Activated T-helper 1 cell treated with anti-CD3 and anti-CD28 coated beads, Interleukin-2, amount 50 U/mL, for 16 hours (primary cell): ENCODE results near the gene MORF4L1.
A peak's percentile ranks its signal among the peaks of the same experiment; 100 is the strongest.
"Not testable (repeated sequence)": the region's sequence is repeated elsewhere in the genome, so short reads cannot be mapped to it uniquely, and the experiment has no call there.

Source experiments
- DNase-seq, 2 donors: peaks; one replicate each; pipeline ENCODE4 v3.0.0-alpha.2; 2020; ENCODE audit warnings: low read depth in 1 of 2, low spot score in 1 of 2

The MORF4L1 gene

GRCh38 chr15:78855746-78856145 is 16.9 kb upstream of the MORF4L1 start:
- no peak for DNase-seq

DNA sequence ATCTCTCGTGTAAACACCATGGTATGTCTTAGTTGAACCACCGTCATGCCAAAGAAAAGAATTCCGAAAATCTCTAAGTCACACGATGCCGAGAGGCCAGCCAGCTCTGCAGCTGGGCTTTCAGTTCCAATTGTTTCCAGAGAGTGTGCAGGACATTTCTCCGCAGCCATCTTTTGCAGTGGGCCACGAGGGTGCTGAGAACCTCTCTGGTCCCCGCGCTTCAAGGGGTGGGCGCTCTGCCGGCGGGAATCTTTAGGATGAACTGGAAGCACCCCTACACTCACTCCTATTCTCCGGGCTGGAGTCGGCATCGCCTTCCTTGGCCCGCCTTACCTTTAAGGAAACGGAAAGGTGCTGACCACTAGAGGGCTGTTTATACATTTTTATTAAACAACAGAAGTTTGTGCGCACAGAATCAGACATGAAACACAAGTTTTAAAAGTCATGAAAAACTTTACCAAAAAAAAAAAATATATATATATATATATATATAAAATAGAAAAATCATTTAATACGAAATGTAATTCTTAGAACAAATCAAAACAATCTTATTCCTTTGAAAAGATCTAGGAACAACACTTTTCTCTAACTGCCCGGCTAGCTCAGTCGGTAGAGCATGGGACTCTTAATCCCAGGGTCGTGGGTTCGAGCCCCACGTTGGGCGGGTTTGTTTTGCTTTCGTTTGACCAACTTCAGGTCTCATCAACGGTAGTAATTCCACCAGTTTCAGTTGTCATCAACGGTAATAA is 12.5 kb upstream of the MORF4L1 start:
- DNase-seq, result peak; percentile 28 to 54

DNA sequence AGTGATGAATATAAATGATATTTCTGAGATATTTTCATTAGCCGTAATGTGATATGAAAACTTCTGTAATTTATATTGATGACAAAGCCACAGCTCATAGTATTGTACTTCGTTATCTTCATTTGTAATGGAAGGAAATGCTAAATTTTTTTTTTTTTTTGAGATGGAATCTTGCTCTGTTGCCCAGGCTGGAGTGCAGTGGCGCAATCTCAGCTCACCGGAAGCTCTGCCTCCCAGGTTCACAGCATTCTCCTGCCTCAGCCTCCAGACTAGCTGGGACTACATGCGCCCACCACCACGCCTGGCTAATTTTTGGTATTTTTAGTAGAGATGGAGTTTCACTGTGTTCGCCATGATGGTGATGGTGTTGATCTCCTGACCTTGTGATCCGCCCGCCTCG is 7.1 kb upstream of the MORF4L1 start:
- DNase-seq, result not testable (repeated sequence)

- DNase-seq, result not testable (repeated sequence)
Observed at GRCh38 chr15:78866031-78866430, 6.7 kb upstream of the MORF4L1 start.

DNA sequence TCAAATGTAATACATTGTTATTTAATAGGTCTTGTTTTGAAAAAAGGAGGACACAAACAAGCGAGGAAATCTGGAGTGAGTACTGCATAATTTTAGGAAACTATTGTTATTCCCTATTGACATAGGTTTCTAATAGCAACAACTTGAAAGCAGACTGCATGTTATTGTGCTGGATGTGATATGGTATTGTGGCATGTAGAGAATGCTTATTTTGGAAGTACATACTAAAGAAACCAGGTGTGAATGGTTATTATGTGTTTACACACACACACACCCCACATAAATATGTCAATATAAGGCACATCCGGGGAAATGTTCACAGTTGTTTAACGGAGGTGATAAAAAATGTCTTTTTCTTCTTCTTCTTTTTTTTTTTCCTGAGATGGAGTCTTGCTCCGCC is 5.9 kb upstream of the MORF4L1 start:
- no peak for DNase-seq

DNA sequence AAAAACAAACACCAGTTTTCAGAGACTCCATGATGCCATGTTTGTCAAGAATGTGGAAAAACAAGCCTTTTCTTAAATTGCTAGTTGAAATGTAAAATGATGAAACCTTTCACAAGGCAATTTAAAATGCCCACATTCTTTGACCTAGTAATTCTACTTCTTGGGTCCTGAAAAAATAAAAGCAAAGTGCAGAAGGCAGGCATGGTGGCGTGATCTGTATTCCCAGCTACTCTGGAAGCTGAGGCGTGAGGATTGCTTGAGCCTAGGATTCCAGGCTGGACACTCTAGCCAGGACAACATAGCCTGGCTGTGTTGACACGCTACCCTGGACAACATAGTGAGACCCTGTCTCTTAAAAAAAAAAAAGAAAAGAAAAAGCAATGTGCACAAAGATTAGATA is 4.3 kb upstream of the MORF4L1 start:
- no peak for DNase-seq

GRCh38 chr15:78871483-78872127 is 1.1 kb upstream of the MORF4L1 start:
- DNase-seq, result not testable (repeated sequence)

DNA sequence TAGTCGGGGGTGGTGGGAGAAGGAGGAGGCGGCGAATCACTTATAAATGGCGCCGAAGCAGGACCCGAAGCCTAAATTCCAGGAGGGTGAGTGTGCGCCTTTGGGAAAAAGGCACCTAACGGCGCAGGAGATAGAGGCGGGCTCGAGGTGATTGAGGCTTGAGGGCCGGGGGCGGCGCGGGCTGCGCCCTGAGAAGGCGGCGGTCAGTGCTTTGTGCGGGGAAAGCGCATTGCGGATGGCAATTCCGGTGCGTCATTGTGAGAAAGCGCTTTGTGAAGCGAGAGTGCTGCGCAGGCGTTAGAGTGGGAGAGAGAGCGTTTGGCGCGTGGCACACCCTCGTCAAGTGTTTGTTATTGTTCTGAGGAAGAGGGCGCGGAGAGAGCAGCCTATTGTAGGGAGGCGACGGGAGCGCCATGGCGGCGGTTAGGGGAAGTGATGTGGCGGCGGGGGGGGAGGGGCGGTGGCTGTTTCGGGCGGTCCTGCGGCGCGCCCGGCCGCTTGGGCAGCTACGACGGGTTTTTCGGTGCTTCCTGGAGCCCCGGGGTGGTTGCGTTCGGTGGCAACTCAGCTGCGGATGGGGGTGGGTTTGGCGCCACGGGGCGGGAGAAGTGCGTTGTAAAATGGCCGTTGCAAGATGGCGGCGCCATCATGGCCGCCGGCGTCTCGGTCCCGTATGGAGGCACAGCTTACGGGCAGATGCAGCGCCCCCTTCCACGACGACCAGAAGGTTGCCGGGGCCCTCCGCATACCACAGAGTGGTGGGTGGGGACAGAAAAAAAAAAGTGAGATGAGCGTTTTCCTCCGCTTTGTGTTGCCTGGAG is 492 bp downstream of the MORF4L1 start:
- DNase-seq, result peak; percentile 72 to 82

DNA sequence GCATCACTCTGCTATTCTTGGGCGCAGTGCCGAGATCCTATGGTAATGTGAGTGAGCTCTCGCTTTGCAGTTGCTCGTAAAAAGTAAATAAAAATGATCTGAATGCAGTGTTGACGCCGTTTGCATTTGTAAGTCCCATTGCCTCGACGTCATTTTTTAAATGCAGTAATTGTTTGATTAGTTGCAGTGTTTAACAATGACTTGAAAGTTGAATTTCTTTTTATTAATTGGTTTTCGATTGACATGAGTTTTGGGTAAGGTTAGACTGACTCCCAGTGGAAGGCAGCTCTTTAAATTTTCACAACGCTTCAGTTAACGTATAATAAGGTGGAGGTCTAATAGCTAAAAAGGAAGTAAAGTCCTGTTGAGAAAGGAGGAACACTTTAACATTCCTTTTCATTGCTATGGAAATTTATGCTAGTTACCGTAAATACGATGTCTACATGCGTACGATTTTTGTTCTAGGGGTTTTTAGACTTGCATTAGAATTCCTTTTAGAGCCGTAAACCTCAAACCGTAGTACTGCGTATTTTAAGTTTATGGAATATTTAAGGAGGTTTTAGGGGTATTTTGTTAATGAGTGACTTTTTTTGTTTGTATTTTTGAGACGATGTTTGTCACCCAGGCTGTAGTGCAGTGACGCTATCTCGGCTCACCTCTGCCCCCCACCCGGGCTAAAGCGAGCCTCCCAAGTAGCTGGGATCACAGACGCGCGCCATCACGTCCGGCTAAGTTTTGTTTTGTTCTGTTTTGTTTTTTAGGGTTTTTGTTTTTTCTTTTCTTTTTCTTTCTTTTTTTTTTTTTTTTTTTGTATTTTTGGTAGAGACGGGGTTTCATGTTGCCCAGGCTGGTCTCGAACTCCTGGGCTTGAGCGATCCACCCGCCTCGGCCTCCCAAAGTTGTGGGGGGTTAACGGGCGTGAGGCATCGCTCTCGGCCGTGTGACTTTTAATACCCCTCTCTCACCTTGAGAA is 1.4 kb downstream of the MORF4L1 start:
- DNase-seq, result peak in 1 of 2 donors; percentile 19

DNA sequence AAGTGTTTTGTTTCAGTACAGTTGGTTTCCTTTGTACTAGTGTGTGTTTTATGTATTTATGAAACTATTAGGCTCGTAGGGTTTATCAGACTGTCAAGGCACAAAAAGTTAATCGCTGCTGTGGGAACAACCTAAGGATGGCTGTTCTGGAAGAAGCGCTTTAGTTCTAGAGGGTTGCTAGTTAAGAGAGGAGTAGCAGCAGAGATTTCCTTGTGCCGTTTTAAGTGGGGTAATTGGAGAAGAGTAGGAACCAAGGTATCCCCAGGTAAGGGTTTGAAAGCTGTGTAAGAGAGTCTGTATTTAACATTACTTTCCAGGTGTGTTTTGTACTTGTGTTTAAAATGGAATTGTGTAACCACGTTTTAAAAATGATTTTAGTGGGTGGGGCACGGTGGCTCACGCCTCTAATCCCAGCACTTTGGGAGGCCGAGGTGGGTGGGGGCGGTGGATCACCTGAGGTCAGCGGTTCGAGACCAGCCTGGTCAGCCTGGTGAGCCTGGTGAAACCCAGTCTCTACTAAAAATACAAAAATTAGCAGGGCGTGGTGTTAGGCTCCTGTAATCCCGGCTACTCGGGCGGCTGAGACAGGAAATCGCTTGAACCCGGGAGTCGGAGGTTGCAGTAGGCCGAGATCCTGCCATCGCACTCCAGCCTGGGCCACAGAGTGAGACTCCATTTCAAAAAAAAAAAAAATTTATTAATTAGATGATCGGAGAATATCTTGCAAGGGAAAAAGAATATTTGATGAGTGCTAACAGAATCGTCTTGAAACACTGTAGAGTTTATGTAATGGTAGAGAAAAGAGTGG is 2.6 kb downstream of the MORF4L1 start:
- DNase-seq, result no peak

DNA sequence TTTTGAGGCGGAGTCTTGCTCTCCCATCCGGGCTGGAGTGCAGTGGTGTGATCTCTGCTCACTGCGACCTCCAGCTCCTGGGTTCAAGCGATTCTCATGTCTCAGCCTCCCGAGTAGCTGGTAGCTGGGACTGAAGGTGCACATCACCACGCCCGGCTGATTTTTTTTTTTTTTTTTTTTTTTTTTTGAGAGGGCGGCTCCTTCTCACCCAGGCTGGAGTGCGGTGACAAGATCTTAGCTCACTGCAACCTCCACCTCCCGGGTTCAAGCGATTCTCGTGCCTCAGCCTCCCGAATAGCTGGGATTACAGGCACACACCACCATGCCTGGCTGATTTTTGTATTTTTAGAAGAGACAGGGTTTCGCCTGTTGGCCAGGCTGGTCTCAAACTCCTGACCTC is 4.3 kb downstream of the MORF4L1 start:
- not testable (repeated sequence) for DNase-seq

DNA sequence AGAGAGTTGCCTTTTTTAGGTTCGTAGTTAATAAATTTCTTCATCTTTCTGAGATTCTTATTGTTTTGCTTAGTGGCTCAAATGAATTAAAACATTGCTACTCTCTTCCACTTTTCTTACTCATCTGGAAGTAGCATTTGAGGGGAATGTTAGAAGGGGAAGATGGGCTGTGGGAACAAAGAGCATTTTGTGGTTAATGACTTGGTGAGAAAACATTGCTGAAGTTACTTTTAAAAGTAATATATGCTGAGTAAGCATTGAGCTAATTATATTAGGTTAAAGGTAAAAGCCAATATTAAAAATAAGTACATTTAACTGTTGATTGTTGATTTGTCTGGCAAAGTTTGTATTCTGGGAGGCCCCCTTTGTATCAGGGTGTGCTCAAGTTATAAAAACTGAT is 5.7 kb downstream of the MORF4L1 start:
- DNase-seq, result no peak

DNA sequence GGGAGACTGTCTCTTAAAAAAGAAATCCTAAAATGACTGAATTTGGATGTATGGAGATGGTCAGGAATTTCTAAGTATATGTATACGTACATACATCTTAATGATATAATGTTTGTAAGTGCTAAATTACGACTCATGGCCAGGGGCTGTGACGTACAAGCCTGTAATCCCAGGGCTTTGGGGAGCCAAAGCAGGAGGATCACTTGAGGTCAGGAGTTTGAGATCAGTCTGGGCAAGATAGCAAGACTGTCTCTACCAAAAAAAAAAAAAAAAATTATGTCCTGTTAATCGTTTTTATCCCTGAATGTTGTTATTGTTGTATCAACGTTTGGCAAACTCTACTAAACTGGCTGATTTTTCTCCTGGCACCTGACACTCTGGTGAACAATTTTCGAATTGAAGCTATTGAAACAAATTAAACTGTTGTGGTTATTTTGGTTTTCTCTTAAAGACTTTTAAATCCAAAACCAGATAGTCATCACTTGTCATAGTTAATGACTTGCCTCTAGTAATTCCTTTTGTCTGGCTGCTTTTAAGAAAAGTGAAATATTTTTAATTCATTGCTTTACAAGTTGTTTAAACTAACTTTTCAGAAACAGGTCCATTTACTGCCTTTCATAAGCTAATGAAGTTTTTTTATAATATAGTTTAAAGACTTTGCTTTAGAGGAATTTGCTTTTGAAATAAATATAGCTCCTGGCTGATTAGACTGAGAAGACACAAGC is 7.0 kb downstream of the MORF4L1 start:
- no peak for DNase-seq

DNA sequence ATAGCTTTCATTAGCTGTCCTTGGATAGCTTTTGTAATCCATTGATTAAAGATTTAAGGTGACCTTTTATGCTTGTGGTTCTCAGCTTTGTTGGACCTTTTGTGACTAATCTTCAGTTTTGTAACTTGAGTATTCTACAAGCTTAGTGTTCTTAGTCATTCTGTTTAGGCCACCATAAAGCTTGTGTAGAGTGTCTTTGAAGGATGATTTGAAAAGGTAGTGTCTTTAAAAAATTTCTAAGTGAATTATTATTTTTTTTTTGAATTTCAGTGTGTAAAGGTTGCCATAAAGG is 7.5 kb downstream of the MORF4L1 start:
- no peak for DNase-seq

DNA sequence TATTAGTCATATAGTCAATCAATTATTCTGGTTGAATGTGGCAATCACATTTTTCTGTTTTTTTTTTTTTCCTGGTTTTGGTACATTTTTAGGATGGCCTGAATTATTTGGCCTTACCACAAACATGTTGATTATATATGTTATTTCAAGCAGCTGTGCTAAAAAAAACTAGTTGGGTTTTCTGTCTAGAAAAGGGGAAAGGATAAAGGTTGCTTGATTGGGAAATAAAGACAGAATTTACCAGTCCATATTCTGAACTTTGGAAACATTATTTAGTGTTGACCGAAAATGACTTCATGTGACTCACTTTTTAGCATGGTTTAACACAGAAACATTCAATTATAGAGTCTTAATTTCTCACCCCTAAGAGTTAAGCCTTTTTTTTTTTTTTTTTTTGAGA is 8.1 kb downstream of the MORF4L1 start:
- DNase-seq, result no peak

DNA sequence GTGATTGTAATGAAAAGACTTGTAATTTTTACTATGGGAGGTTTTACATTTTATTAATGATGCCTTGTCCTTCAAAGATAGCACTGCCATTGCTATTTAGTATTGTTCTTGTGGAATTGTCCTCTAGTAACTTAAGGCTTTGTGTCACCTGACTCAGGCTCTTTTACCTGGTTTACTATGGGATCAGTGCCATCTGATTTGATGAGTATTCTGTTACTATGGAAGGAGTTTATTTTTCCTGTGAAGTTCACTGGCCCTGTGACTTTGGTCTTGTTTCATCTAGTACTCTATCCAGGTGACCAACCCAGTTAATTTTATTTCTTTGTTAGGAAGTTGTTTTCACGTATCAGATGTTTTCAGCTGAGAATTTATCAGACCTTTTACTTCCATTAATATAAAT is 9.0 kb downstream of the MORF4L1 start:
- no peak for DNase-seq

GRCh38 chr15:78889000-78889399 is 16.3 kb downstream of the MORF4L1 start:
- no peak for DNase-seq

DNA sequence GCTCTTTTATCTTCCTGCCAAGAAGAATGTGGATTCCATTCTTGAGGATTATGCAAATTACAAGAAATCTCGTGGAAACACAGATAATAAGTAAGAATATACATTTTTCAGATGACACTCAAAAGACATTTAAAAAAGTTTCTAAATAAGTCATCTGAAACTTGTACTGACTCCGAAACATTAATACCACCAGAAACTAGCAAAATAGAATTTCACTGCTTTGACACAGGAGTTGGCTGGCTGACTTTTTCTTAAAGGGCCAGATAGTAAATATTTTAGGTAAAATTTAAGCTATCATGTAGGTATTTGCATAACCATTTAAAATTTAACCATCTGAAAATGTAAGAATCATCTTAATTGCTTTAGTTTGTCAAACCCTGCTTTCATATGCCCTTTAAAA is 20.8 kb downstream of the MORF4L1 start:
- no peak for DNase-seq

DNA sequence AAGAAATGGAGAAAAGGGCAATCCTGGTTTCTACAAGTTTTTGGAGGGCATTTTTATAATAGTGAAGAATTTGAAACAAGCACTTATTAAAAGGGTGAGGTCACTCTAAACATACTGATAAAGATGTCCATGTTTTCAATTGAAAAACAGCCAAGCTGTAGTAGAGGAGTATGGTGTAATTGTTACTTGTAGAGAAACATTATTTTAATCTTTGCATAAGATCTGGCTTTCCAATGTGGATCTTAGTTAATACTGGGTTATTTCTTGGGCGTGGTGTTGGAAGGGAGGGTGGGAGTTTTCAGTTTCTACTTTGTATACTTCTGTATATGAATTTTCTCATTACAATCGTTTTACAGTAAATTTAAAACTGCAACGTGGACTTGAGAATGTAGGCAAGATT is 22.8 kb downstream of the MORF4L1 start:
- no peak for DNase-seq

DNA sequence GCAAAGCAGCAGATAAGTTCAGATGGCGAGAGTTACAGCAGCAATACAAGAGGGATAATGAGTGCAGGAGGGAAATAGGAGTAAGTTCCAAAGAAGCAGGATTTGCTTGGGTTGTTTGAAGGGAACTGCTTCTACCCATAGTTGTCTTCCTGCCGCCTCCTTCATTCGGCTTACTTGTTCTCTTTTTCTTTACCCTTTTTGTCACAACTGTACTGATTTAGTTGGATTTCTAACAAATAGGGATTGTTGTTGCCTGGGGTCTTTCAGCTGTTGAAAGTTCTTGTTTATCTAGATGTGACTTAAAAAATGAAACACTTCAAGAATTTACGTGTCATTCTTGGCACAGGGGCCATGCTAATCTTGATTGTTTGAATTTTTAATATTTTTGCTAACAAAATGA is 25.9 kb downstream of the MORF4L1 start:
- DNase-seq, result no peak
